Kidney (tissue), 14 donors: ENCODE measurements around the gene TMEM80. TPM values are rescaled to one million over a fixed set of nuclear protein-coding genes. Genes with fewer than 3 reads are reported as not detected.

Experiments used
- DNase-seq, 5 donors: peaks; one replicate each; pipeline ENCODE4 v3.0.0-alpha.2; 2013 to 2020
- FAIRE-seq: peaks from 2 replicates; lab custom pipeline; 2012; peaks lifted over from hg19 to GRCh38; lab: Jason Lieb, UNC
- H3K27ac ChIP-seq, 2 donors: one replicate each; pipeline ENCODE4 v1.7.0; 2013; ENCODE audit warnings: low read depth in 2 of 2, low read length in 2 of 2, inconsistent platforms in 1 of 2
- H3K27me3 ChIP-seq: one replicate; pipeline ENCODE4 v1.7.1; 2013; ENCODE audit warnings: low read length, inconsistent platforms; ENCODE audit not compliant: control insufficient read depth, insufficient read depth
- H3K36me3 ChIP-seq, 3 donors: one replicate each; pipeline versions ENCODE4 v1.7.0 to v1.7.1; 2013; ENCODE audit warnings: low read length in 3 of 3, control low read depth in 1 of 3, inconsistent platforms in 1 of 3; ENCODE audit not compliant: insufficient read depth in 3 of 3, control insufficient read depth in 2 of 3
- H3K4me1 ChIP-seq, 3 donors: one replicate each; pipeline versions ENCODE4 v1.7.0 to v1.7.1; 2013; ENCODE audit warnings: low read length in 3 of 3, inconsistent platforms in 1 of 3, low read depth in 1 of 3; ENCODE audit not compliant: control insufficient read depth in 2 of 3, insufficient read depth in 2 of 3
- H3K4me3 ChIP-seq, 3 donors: one replicate each; pipeline versions ENCODE4 v1.7.0 to v1.8.1; 2013; ENCODE audit warnings: low read length in 3 of 3, control low read depth in 1 of 3, inconsistent platforms in 1 of 3
- H3K9ac ChIP-seq, 3 donors: one replicate each; pipeline versions ENCODE4 v1.7.0 to v1.7.1; 2013; ENCODE audit warnings: low read length in 3 of 3, control low read depth in 1 of 3, inconsistent platforms in 1 of 3
- H3K9me3 ChIP-seq, 3 donors: one replicate each; pipeline versions ENCODE4 v1.7.0 to v1.7.1; 2013; ENCODE audit warnings: low read length in 3 of 3, control low read depth in 1 of 3, inconsistent platforms in 1 of 3; ENCODE audit not compliant: control insufficient read depth in 2 of 3, insufficient read depth in 1 of 3
- intact Hi-C: fragments of 100-400 bp; cut with DNase I; formaldehyde crosslinking; loops from one replicate; pipeline ENCODE4 v1.11.1; 2022
- polyA plus RNA-seq: library from polyadenylated mRNA; stranded (reverse); fragments of 350-450 nt; fragmentation: Illumina TruSeq; extraction: RNeasy Lipid Tissue Mini Kit (QIAGEN cat#74804); gene quantifications from one replicate; pipeline ENCODE4 v1.2.3, GENCODE V29; 2014; ENCODE audit warnings: low read depth, low replicate concordance; ENCODE audit not compliant: insufficient read depth
- total RNA-seq: library from RNA; stranded (reverse); fragmentation: NEBNext Ultra II Directional; extraction: Animal tissue kit (Norgen Biotek cat#: 25700); gene quantifications from one replicate; pipeline ENCODE4 v1.2.1, GENCODE V29; 2021
- TF ChIP-seq, protein P1 (sequence below): IDR thresholded peaks from 3 replicates; pipeline ENCODE4 v1.5.1; 2012; ENCODE audit warnings: mild to moderate bottlenecking, moderate library complexity, borderline replicate concordance; ENCODE audit not compliant: insufficient read depth; ENCODE audit errors: extremely low read depth
- donor health status: control.
- donor health status: control.
- donor health status: control.
- donor health status: control.
- donor health status: control.
- donor health status: DM: yes; HTN: yes; CAD: no.
- donor health status: Normal renal cell carcinoma (clear cell type).

The TMEM80 gene
- total and polyA plus RNA-seq, 2 donors from 2014 or later, result 36.2 to 38.6 TPM

- Histone ChIP-seq H3K4me3 (peak overlapping the region in 1 of 3 donors; percentile 25), H3K36me3 (no peaks in the 10 kb centered on the region), H3K9ac (peak overlapping the region in 1 of 3 donors; percentile 26), H3K27ac (peak overlapping the region; percentile 72 to 74), H3K4me1 (peaks cover 0 to 51% (median 21%) of the 10 kb centered on the region in 3 donors), H3K27me3 (no peaks in the 10 kb centered on the region), H3K9me3 (no peaks in the 10 kb centered on the region)
- DNase-seq (no peak), FAIRE-seq (no peak)
- TF ChIP-seq, protein P1, sequence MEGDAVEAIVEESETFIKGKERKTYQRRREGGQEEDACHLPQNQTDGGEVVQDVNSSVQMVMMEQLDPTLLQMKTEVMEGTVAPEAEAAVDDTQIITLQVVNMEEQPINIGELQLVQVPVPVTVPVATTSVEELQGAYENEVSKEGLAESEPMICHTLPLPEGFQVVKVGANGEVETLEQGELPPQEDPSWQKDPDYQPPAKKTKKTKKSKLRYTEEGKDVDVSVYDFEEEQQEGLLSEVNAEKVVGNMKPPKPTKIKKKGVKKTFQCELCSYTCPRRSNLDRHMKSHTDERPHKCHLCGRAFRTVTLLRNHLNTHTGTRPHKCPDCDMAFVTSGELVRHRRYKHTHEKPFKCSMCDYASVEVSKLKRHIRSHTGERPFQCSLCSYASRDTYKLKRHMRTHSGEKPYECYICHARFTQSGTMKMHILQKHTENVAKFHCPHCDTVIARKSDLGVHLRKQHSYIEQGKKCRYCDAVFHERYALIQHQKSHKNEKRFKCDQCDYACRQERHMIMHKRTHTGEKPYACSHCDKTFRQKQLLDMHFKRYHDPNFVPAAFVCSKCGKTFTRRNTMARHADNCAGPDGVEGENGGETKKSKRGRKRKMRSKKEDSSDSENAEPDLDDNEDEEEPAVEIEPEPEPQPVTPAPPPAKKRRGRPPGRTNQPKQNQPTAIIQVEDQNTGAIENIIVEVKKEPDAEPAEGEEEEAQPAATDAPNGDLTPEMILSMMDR, result no peak
- intact Hi-C loops, result no loop called here
Observed at GRCh38 chr11:709109-709997, 13.7 kb downstream of the TMEM80 start.

GRCh38 chr11:714436-714835 lies 18.8 kb downstream of the TMEM80 start:
- H3K27ac ChIP-seq, result no peak overlapping the region
- intact Hi-C loops, result no loop called here
- H3K9me3 ChIP-seq, result no peaks in the 10 kb centered on the region
- no peak overlapping the region for H3K9ac ChIP-seq
- H3K4me1 ChIP-seq, result peaks cover 0 to 23% (median 12%) of the 10 kb centered on the region in 3 donors
- no peak for FAIRE-seq
- no peak for DNase-seq
- no peak overlapping the region for H3K4me3 ChIP-seq
- H3K27me3 ChIP-seq, result no peaks in the 10 kb centered on the region
- H3K36me3 ChIP-seq, result peaks cover 0 to 4% (median 0%) of the 10 kb centered on the region in 3 donors
- TF ChIP-seq, protein P1, result no peak

GRCh38 chr11:719214-720016 lies 23.8 kb downstream of the TMEM80 start:
- intact Hi-C loops, result loop anchor here (10.0 kb wide), 1 partner anchor 165 kb away; no protein-coding TSS in a partner anchor
- Histone ChIP-seq H3K9ac (no peak overlapping the region), H3K9me3 (no peaks in the 10 kb centered on the region), H3K4me1 (peaks cover 0 to 6% (median 5%) of the 10 kb centered on the region in 3 donors), H3K27ac (no peak overlapping the region), H3K4me3 (no peak overlapping the region), H3K27me3 (no peaks in the 10 kb centered on the region), H3K36me3 (peaks cover 0 to 12% (median 0%) of the 10 kb centered on the region in 3 donors)
- FAIRE-seq (no peak), DNase-seq (peak in 4 of 5 donors; percentile 47 to 69 (median 58))
- TF ChIP-seq, protein P1, result no peak
